ENCODE data around the gene HES6.
"Not testable (repeated sequence)": the region's sequence is repeated elsewhere in the genome, so short reads cannot be mapped to it uniquely, and the experiment has no call there.

GRCh38 chr2:238273433-238273832 lies 33.6 kb upstream of the HES6 start:
- TF ChIP-seq, protein P1, sequence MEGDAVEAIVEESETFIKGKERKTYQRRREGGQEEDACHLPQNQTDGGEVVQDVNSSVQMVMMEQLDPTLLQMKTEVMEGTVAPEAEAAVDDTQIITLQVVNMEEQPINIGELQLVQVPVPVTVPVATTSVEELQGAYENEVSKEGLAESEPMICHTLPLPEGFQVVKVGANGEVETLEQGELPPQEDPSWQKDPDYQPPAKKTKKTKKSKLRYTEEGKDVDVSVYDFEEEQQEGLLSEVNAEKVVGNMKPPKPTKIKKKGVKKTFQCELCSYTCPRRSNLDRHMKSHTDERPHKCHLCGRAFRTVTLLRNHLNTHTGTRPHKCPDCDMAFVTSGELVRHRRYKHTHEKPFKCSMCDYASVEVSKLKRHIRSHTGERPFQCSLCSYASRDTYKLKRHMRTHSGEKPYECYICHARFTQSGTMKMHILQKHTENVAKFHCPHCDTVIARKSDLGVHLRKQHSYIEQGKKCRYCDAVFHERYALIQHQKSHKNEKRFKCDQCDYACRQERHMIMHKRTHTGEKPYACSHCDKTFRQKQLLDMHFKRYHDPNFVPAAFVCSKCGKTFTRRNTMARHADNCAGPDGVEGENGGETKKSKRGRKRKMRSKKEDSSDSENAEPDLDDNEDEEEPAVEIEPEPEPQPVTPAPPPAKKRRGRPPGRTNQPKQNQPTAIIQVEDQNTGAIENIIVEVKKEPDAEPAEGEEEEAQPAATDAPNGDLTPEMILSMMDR (conservative IDR thresholded peaks at IDR 0.05 in 1 of 2, IDR thresholded peaks at IDR 0.05 in 1 of 2; ENCODE audit: low read depth in 1 of 2, low read length in 2 of 2) = not testable (repeated sequence)
- not testable (repeated sequence) for TF ChIP-seq EZH2 (IDR thresholded peaks at IDR 0.05; ENCODE audit: low read length, missing control alignments)

Data from fibroblast of lung (primary cell).